Erythroblast (primary cell): ENCODE results near the gene IGFBP4.
"Not testable (repeated sequence)": the region's sequence is repeated elsewhere in the genome, so short reads cannot be mapped to it uniquely, and the experiment has no call there.

Experiments used
- DNase-seq, 2 experiments: peaks; one replicate each; lab custom pipeline; 2025; lab: John Stamatoyannopoulos, UW
- GATA1 ChIP-seq: IDR thresholded peaks from 2 replicates; pipeline ENCODE4 v1.6.1; 2011; ENCODE audit warnings: low read depth, mild to moderate bottlenecking, control low read depth, low read length, moderate library complexity
- POLR2A ChIP-seq: IDR thresholded peaks from 2 replicates; pipeline ENCODE4 v1.6.1; 2011; ENCODE audit warnings: mild to moderate bottlenecking, low read length

The IGFBP4 gene

DNA sequence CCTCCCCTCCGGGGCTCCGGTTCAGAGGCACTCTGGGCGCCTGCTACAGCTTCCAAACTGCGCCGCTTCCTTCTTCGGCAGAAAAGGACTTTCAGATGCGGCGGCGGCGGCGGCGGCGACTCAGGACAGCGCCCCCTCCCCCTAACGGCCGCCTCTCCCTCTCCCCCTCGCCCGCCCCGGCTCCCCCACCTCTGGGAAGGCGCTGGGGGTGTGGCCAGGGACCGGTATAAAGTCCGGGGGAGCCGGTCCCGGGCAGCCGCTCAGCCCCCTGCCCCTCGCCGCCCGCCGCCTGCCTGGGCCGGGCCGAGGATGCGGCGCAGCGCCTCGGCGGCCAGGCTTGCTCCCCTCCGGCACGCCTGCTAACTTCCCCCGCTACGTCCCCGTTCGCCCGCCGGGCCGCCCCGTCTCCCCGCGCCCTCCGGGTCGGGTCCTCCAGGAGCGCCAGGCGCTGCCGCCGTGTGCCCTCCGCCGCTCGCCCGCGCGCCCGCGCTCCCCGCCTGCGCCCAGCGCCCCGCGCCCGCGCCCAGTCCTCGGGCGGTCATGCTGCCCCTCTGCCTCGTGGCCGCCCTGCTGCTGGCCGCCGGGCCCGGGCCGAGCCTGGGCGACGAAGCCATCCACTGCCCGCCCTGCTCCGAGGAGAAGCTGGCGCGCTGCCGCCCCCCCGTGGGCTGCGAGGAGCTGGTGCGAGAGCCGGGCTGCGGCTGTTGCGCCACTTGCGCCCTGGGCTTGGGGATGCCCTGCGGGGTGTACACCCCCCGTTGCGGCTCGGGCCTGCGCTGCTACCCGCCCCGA, at the start of gene IGFBP4:
Gene IGFBP4, plus strand, starts transcription at position 255 of the 792 bp plus-strand sequence. Its CDS starts 286 bp downstream, at position 541.
- peak; percentile 77 to 78 for DNase-seq
- no peak for TF ChIP-seq POLR2A
- TF ChIP-seq GATA1: no peak

GRCh38 chr17:40399185-40399584, 44.1 kb upstream of the IGFBP4 start:
- DNase-seq: peak; percentile 54 to 58
- peak; percentile 9 for TF ChIP-seq POLR2A
- no peak for TF ChIP-seq GATA1

DNA sequence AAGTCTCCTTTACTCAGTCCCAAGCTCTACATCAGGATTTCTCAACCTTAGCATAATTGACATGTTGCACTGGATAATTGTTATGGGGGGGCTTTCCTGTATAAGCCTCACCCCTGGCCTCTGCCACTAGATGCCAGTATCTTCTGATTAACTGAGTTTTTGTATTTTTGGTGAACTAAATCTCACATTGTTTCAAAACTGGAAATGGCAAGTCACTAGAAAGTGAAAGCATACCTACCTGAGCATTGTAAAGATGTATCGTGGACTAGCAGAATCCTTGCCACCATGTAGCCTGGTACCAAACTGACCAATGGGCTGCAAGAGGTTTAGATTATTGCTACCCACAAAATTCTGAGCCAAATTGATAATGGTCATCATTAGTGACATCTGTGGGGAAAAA, 40.6 kb upstream of the IGFBP4 start:
- DNase-seq: no peak
- TF ChIP-seq GATA1 (no peak), POLR2A (no peak)

GRCh38 chr17:40404003-40404402, 39.2 kb upstream of the IGFBP4 start:
- TF ChIP-seq POLR2A: no peak
- TF ChIP-seq GATA1: no peak
- no peak for DNase-seq

DNA sequence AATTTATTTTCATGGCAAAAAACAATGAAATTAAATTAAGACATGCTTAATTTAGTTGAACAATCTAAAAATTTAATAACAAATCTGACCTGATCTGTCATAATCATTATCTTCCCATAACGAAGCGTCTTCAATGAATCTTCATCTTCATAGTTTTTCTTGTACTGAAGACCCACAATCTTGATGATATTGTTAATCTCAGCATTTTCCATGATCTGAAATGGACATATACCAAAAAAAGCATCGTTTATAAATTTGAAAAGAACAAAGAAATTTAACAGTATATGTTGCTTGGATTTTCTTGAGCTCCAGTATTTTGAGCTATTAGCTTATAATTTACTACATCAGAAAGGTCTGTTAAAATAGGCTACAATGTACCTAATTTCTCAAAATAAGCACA, 35.8 kb upstream of the IGFBP4 start:
- DNase-seq: no peak
- no peak for TF ChIP-seq GATA1

- DNase-seq: not testable (repeated sequence)
Observed at GRCh38 chr17:40409540-40409939, 33.7 kb upstream of the IGFBP4 start.

- DNase-seq: no peak
- TF ChIP-seq POLR2A (no peak), GATA1 (no peak)
Observed at GRCh38 chr17:40410082-40410481, 33.2 kb upstream of the IGFBP4 start.

GRCh38 chr17:40411821-40412220, 31.4 kb upstream of the IGFBP4 start:
- no peak for DNase-seq
- no peak for TF ChIP-seq POLR2A
- TF ChIP-seq GATA1: no peak

GRCh38 chr17:40412880-40413279, 30.4 kb upstream of the IGFBP4 start:
- no peak for DNase-seq
- TF ChIP-seq POLR2A: no peak
- TF ChIP-seq GATA1: no peak

- not testable (repeated sequence) for DNase-seq
Observed at GRCh38 chr17:40414312-40414711, 28.9 kb upstream of the IGFBP4 start.

DNA sequence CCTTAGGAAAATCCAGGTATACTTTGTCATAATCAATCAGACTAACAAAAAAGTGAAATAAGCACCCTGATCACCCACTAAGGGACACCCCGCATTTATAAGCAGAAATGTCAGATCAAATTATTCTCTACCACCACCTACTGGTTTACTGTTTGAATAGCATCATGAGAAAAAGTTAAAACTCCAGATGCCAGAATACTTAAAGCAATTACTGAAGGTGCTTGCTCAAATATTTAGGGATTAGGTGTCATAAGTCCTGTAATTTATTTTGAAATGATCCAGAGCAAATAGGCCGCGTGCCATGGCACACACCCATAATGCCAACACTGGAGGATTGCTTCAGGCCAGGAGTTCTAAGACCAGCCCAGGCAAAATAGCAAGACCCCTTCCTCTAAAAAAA, 27.9 kb upstream of the IGFBP4 start:
- TF ChIP-seq GATA1 (no peak), POLR2A (no peak)
- DNase-seq: peak; percentile 54 to 67

GRCh38 chr17:40416671-40417070, 26.6 kb upstream of the IGFBP4 start:
- TF ChIP-seq GATA1 (no peak), POLR2A (no peak)
- DNase-seq: peak; percentile 25 to 48

- TF ChIP-seq POLR2A (no peak), GATA1 (no peak)
Observed at GRCh38 chr17:40417258-40417608, 26.0 kb upstream of the IGFBP4 start.

GRCh38 chr17:40417609-40418427, 25.4 kb upstream of the IGFBP4 start, which contains the start of gene TOP2A:
Gene TOP2A, minus strand, starts transcription at chr17:40417896. Its CDS starts 105 bp downstream, at chr17:40417791.
- TF ChIP-seq GATA1 (no peak), POLR2A (peak; percentile 95)
- DNase-seq: peak; percentile 100

More at GRCh38 chr17:40417258-40417608, 26.0 kb upstream of the IGFBP4 start:
- peak; percentile 73 to 83 for DNase-seq

DNA sequence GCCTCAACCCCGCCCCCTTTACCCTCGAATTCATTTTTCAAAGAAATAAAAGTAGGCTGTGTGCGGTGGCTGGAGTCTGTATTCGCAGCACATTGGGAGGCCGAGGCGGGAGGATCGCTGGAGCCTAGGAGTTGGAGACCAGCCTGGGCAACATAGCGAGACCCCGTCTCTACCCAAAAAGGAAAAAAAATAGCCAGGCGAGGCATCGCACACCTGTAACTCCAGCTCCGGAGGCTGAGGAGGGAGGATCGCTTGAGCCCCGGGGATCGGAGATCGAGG, 24.9 kb upstream of the IGFBP4 start:
- DNase-seq: no peak
- TF ChIP-seq POLR2A (no peak), GATA1 (no peak)
